HG03354 (cell line): ENCODE data around the gene WAPL.
"Not testable (repeated sequence)": the region's sequence is repeated elsewhere in the genome, so short reads cannot be mapped to it uniquely, and the experiment has no call there.

ENCODE experiments used
- ATAC-seq: cut with Tn5 transposase; IDR thresholded peaks from one replicate; pipeline ENCODE4 v1.9.1; 2021; ENCODE audit warnings: mild to moderate bottlenecking; ENCODE audit not compliant: unreplicated experiment, poor library complexity, severe bottlenecking

WAPL gene, protein sequence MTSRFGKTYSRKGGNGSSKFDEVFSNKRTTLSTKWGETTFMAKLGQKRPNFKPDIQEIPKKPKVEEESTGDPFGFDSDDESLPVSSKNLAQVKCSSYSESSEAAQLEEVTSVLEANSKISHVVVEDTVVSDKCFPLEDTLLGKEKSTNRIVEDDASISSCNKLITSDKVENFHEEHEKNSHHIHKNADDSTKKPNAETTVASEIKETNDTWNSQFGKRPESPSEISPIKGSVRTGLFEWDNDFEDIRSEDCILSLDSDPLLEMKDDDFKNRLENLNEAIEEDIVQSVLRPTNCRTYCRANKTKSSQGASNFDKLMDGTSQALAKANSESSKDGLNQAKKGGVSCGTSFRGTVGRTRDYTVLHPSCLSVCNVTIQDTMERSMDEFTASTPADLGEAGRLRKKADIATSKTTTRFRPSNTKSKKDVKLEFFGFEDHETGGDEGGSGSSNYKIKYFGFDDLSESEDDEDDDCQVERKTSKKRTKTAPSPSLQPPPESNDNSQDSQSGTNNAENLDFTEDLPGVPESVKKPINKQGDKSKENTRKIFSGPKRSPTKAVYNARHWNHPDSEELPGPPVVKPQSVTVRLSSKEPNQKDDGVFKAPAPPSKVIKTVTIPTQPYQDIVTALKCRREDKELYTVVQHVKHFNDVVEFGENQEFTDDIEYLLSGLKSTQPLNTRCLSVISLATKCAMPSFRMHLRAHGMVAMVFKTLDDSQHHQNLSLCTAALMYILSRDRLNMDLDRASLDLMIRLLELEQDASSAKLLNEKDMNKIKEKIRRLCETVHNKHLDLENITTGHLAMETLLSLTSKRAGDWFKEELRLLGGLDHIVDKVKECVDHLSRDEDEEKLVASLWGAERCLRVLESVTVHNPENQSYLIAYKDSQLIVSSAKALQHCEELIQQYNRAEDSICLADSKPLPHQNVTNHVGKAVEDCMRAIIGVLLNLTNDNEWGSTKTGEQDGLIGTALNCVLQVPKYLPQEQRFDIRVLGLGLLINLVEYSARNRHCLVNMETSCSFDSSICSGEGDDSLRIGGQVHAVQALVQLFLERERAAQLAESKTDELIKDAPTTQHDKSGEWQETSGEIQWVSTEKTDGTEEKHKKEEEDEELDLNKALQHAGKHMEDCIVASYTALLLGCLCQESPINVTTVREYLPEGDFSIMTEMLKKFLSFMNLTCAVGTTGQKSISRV (N-terminal part only)

DNA sequence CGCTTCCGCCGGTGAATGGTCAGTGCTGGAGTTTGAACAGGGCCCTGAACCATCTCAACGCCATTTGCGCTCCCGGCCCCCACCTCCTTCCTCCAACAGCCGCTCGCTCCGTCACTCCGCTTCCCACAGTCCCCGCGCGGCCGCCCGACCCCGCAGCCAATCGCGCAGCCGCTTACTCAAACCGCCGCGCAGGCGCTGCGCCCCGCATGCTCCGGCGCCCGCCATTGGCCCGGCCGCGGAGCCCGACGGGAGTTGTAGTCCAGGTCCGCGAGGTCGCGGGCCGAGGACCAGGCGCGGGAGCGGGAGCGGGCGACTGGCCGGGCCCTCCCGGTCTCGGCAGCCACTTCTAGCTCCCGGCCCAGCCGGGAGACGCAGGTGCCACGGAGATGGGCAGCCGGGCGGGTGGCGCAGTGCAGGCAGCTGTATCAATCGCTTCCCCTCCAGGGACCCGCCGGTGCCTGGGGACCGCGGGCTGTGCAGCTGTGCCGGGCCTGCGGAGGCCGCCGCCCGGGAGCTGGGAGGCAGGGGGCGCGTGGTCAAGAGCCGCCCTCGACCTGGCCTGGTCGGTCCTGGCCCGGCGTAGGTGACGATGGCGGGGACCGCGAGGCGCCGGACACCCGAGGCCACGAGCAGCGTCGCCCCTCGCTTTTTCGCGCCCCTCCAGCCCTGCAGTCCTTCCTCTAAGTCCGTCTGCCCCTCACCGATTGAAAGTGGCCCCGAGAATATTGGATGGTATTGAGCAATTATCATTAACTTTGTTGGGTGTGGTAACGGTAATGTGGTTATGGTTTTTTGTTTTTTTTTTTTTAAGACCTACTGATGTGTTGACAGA lies at the start of gene WAPL:
Gene WAPL, minus strand, starts transcription at position 115 of the 832 bp plus-strand sequence. CDS start 3,723 bp downstream, outside the sequence.
- peak; percentile 94 for ATAC-seq

DNA sequence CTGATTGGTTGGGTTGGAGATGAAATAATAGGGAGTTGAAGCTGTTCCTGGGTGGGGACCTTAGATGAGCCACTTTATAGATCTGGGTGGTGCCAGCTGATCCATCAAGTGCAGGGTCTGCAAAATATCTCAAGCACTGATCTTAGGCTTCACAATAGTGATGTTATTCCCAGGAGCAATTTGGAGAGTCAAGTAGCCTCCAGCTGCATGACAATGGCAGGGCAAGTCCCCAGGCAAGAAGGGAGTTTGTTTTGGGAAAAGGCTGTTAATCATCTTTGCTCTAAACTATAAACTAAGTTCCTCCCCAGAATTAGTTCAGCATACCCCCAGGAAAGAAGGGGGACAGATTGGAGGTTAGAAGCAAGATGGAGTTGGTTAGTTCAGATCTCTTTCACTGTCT lies 47.7 kb upstream of the WAPL start:
- ATAC-seq: no peak

DNA sequence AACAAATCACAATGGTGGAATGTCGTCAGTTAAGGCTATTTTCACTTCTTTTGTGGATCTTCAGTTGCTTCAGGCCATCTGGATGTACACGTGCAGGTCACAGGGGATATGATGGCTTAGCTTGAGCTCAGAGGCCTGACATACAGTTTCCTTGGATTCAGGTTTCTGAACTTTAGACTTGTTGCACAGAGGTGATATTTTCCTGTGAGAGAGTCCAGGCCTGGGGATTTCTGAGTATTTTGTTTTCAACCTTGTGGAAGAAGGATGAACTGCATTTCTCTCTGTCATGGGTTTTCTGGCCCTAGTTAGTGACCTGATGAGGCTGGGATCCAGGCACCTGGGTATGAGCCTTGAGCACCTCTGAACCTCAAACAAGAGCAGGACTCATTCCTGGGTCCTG lies 44.9 kb upstream of the WAPL start:
- ATAC-seq: not testable (repeated sequence)

DNA sequence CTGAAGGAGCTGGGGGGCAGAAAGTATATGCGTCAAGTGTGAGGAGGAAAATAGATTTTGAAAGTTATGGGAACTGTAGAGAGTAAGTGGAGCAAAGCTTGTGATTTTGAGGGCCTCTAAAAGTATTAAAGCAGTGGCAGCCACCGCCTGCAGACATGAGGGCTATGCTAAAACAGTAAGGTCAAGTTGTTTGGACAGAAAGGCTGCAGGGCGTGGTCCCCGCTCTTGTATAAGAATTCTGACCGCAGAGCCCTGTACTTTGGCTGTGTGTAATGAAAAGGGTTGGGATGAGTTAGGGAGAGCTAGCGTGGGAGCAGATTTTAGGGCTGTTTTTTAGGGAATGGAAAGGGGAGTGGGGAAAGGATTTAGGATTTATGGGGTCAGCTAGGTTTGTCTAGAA lies 41.7 kb upstream of the WAPL start:
- ATAC-seq: not testable (repeated sequence)

DNA sequence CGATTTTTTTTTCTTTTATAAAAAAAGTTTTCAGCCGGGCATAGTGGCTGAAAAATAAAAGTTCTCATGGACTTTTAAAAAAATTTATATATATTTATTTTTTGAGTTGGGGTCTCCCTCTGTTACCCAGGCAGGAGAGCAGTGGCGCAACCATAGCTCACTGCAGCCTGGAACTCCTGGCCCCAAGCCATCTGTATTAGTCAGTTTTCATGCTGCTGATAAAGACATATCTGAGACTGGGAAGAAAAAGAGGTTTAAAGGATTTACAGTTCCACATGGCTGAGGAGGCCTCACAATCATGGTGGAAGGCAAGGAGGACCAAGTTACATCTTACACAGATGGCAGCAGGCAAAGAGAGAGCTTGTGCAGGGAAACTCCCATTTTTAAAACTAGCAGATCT lies 37.1 kb upstream of the WAPL start:
- ATAC-seq: not testable (repeated sequence)

DNA sequence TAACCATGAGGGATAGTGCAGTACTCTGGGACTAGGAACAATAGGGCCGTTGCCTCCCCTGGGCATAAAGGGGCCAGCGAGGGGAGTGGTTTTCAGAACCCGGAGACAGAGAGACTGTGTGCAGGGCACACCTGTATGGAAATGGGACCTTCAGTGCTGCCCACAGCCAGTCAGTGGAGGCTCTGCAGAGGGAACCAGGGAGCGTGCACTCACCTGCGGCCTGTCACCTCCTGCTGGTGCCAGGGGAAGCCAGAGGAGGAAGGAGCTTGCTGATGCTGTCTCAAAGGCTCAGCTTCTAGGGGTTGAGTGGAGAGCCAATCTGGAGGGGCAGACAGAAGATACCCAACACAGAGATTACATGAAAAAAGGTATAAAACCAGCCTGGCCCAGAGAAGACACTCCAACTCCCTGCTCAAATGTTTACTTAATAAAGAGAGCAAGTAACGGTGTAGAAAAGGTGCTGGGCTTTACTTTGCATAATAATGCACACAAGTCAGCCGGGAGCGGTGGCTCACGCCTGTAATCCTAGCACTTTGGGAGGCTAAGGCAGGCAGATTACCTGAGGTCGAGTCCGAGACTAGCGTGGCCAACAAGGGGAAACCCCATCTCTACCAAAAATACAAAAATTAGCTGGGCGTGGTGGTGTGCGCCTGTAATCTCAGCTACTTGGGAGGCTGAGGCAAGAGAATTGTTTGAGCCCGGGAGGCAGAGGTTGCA lies 35.5 kb upstream of the WAPL start:
- ATAC-seq: no peak

DNA sequence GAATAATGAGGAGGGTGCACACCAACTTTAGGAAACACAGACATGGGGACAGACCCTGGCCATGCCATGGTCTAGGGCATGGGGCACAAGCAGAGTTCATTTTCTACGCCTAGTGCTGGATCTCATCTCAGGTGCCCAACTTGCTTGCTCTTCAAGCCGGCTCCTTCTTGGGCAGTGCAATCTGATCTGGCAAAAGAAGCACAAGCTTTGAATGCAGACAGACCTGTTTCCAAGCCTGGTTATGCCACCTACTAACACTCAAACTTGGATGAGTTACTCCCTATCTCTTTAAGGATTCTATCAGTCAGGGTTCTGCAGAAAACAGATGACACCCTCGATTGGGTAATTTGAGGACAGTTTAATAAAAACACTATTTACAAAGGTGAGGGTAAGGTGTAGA lies 34.9 kb upstream of the WAPL start:
- no peak for ATAC-seq

DNA sequence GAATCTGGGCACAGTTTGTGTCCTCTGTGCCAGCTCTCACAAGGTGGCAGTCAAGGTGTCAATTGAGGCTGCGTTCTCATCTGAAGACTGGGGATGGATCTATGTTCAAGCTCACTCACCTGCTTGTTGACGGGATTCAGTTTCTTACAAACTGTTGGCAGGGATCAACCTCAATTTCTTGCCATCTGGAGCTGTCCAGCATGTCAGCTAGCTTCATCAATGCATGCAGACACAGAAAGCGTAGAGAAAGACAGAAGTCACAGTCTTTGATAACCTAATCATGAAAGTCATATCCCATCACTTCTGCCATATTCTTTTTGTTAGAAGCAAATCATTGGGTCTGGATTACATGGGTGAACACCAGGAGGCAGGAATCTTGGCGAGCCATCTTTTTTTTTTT lies 32.0 kb upstream of the WAPL start:
- no peak for ATAC-seq

DNA sequence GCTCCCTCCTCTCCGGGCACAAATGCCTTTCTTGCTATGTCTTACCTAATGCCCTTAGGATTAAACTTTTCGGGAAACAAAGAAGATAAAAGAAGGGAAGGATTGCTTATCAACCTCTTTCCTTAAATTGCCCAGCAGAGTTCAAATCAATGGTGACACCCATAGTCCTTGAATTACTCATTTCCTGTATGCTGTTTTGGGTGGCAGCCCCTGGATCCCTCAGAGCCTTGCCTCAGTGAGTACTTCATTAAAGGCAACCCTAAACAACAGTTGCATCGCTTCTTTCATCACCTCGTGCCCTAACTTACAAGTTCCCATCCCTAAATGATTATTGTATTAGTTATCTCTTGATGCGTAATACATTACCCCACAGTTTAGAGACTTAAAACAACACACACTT lies 31.6 kb upstream of the WAPL start:
- ATAC-seq: no peak

DNA sequence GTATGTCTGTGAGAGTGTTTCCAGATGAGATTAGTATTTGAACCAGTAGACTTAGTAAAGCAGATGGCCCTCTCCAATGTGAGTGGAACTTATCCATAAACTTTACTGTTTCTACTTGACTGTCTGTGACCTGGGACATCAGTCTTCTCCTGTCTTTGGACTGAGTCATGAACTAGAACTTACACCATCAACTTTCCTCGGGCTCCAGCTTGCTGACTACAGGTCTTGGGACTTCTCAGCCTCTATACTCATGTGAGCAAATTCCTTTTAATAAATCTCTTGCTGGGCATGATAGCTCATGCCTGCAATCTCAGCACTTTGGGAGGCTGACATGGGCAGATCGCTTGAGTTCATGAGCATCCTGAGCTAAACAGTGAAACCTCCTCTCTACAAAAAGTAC lies 25.7 kb upstream of the WAPL start:
- ATAC-seq: no peak

DNA sequence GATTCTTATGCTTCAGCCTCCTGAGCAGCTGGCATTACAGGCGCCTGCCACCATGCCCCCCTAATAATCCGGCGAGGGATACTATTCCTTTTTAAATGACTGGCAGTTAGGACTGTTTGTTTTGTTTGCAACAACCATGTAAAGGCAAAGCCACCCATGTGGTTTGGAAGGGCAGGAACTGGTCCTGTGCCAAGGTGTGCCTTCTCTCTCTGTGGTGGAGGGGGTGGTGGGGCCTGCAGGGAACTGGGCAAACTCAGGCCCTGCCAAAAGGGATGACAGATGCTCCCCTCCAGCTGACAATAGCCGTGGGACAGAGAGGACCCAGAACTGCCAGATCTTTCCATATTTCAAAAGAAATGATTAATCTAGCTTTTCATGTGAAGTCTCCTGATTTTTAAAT lies 23.5 kb upstream of the WAPL start:
- no peak for ATAC-seq

DNA sequence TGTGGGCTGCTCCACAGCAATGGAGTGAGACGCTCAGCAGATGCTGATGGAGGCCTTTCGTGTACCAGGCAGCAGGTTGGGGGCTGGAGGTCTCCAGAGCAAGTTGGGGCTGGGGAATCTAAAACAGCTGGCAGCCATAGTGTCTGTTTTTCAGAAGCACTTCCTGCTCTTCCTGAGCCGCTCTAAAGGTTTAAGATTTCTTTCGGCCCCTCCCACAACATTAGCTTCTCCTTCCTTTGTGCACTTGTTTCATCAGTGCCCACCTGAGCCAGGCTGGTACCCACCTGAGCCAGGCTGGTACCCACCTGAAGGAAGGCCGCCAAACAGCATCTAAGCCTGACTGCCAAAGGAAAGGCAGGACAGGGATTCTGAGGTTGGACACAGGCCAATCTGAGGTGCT lies 18.4 kb upstream of the WAPL start:
- ATAC-seq: no peak

DNA sequence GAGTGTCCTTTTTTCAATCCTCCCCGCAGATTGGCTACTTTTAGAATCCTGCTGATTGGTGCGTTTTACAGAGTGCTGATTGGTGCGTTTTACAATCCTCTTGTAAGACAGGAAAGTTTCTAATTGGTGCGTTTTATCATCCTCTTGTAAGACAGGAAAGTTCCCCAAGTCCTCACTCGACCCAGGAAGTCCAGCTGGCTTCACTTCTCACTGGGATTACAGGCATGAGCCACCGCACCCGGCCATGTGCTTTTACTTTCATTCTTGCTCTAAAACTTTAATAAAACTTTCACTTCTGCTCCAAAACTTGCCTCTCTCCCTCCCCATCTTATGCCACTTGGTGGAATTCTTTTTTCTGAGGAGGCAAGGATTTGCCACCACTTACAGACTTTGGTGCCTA lies 17.0 kb upstream of the WAPL start:
- ATAC-seq: no peak

DNA sequence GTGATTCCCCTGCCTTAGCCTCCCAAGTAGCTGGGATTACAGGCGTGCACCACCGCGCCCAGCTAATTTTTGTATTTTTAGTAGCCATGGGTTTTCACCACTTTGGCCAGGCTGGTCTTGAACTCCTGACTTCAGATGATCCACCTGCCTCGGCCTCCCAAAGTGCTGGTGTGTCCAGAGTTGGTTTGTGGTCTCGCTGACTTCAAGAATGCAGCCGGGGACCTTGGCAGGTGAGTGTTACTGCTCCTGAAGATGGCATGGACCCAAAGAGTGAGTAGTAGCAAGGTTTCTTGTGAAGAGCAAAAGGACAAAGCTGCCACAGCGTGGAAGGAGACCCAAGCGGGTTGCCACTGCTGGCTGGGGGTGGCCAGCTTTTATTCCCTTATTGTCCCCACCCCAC lies 16.4 kb upstream of the WAPL start:
- not testable (repeated sequence) for ATAC-seq

DNA sequence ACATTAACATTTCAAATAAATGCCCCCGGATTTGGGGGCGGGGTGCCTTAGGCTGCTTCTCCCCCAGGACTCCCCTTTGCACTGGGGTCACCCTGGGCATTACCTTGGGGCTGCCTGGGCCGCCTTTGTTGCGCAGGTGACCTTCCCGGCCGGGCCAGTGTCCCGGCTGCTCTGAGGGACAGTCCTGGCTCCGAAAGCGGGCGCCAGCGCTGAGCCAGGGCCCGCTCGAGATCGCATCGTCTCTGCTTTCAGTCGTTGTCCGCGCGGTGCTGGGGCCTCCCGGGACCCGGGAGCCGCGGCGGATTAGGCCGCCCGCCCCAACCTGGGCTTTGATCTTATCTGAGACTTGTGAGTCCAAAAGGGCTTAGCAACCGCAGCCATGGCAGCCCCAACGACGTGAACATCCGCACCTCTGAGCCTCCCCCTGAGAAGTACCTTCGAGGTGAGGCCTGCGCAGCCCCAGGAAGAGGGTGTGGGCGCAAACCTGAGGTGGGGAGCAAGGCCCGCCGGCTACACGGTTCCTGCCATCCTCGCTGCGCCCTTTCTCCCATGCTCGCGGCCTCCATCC lies 14.8 kb upstream of the WAPL start:
- ATAC-seq: no peak

DNA sequence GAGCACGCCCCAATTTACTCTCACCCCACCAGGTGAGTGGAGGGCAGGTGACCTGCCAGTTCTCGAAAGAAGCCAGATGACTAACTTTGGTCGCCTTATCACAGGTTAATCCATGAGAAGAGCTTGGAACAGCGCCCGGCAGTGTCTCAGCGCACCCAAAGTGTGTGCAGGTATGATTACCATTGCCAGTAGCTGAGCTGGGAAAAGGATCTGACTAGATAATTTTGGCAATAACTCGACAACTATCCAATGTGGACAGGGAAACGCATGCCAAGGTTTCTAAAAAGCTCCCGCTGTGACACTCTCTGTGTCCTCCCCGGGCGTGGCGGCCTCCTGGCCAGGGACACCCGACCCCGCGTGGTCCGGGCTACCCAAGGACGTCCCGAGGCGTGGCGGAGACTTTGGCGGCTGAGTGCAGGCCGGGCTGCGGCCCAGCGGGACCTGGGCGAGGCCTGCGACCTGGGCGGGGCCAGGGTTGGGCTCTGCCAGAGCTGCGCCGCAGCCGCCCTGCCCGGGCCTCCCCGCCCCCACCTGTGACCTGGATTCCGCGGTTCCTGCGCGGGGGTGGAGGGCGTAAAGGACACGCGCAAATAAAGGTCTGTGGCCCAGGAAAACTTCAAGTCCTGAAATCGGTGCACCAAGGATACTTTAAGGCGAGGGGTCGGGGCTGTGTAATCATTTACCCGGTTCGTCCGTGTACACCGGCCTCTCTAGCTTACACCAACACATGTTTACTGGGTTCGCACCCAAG lies 13.7 kb upstream of the WAPL start:
- peak; percentile 72 for ATAC-seq

DNA sequence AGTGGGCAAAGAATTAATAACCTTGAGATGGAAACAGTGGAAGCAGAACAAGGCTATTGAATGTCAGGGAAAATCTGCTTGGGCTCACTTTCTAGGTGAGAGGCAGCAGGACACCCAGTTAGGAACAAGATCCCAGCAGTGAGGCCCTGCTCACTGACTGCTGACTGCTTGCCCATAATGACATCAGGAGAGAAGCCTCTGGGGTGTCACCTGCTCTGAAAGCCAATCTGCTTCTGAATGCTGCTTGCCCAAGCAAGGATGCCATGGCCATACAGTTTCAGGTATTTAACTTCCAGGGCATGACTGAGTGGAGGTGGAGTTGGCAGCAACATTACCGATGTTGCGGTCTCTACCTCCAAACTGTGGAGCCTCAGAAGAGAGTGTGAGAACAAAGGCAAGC lies 11.7 kb upstream of the WAPL start:
- ATAC-seq: no peak

DNA sequence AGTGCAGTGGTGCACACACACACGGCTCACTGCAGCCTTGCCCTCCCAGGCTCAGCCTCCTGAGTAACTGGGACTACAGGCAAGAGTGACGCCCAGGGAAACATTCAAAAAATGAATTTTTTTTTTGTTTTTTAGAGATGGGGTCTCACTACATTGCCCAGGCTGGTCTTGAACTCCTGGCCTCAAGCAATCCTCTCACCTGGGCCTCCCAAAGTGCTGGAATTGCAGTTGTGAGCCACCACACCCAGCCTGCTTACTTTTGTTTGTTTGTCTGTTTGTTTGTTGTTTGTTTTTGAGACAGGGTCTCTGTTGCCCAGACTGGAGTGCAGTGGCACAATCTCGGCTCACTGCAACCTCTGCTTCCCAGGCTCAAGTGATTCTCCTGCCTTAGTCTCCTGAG lies 7.1 kb upstream of the WAPL start:
- ATAC-seq: not testable (repeated sequence)
